ENCODE results near the gene RPL5.

- TF ChIP-seq CTCF (conservative IDR thresholded peaks at IDR 0.05; ENCODE audit: low read length) (no peak), EZH2phosphoT487 (IDR thresholded peaks at IDR 0.05; ENCODE audit: borderline replicate concordance, low read depth, low read length) (no peak)
These were observed 11.3 kb upstream of the RPL5 start for GRCh38 chr1:92820551-92820950.

Data from OCI-LY7 (cell line).